Neural cell (in vitro differentiated cells): Measurements from ENCODE around the gene PTPRN2. TPM values are rescaled to one million over a fixed set of nuclear protein-coding genes. Genes with fewer than 3 reads are reported as not detected.

ENCODE experiments used
- H2AFZ ChIP-seq: fragments of 200-600, 300-800 bp; sonication (generic), shearing (Covaris generic); 2 replicates; pipeline ENCODE4 v1.6.0; 2014; ENCODE audit warnings: low read depth, mild to moderate bottlenecking, antibody characterized with exemption, low read length, moderate library complexity
- H3F3A ChIP-seq: fragments of 200-600 bp; shearing (Covaris generic); 2 replicates; pipeline ENCODE4 v1.6.1; 2016; ENCODE audit warnings: mild to moderate bottlenecking, moderate library complexity, mixed read lengths, antibody characterized with exemption, low read length; ENCODE audit not compliant: insufficient read depth, poor library complexity, severe bottlenecking
- H3K27ac ChIP-seq: fragments of 200-600, 300-800 bp; sonication (generic), shearing (Covaris generic); 2 replicates; pipeline ENCODE4 v1.5.1; 2014; ENCODE audit warnings: mild to moderate bottlenecking, low read length, moderate library complexity
- H3K27me3 ChIP-seq: fragments of 300-800, 200-600 bp; sonication (generic), shearing (Covaris generic); 2 replicates; pipeline ENCODE4 v1.6.0; 2014; ENCODE audit warnings: mild to moderate bottlenecking, low read depth, low read length, moderate library complexity; ENCODE audit not compliant: insufficient read depth
- H3K36me3 ChIP-seq: fragments of 300-800, 200-600 bp; sonication (generic), shearing (Covaris generic); 2 replicates; pipeline ENCODE4 v1.5.1; 2014; ENCODE audit warnings: mild to moderate bottlenecking, antibody characterized with exemption, low read length, moderate library complexity; ENCODE audit not compliant: insufficient read depth
- H3K4me2 ChIP-seq: fragments of 300-800, 200-600 bp; sonication (generic), shearing (Covaris generic); 2 replicates; pipeline ENCODE4 v1.6.0; 2014; ENCODE audit warnings: mild to moderate bottlenecking, low read length
- H3K4me3 ChIP-seq: fragments of 300-800, 200-600 bp; sonication (generic), shearing (Covaris generic); 2 replicates; pipeline ENCODE4 v1.5.1; 2014; ENCODE audit warnings: mild to moderate bottlenecking, low read length, moderate library complexity
- H3K79me2 ChIP-seq: fragments of 200-600 bp; shearing (Covaris generic); replicated peaks from 2 replicates; pipeline ENCODE4 v1.6.0; 2014; ENCODE audit warnings: mild to moderate bottlenecking, low read length, moderate library complexity; ENCODE audit not compliant: insufficient read depth
- H3K9ac ChIP-seq: fragments of 300-800, 200-600 bp; sonication (generic), shearing (Covaris generic); 2 replicates; pipeline ENCODE4 v1.6.1; 2016; ENCODE audit warnings: mild to moderate bottlenecking, low read length, mixed read lengths
- H3K9me2 ChIP-seq: fragments of 200-600 bp; shearing (Covaris generic); 2 replicates; pipeline ENCODE4 v1.6.1; 2016; ENCODE audit warnings: mild to moderate bottlenecking, low read length, mixed read lengths; ENCODE audit not compliant: insufficient read depth
- H3K9me3 ChIP-seq: fragments of 200-600, 300-800 bp; sonication (generic), shearing (Covaris generic); 2 replicates; pipeline ENCODE4 v1.6.1; 2016; ENCODE audit warnings: mild to moderate bottlenecking, mixed run types, low read length, moderate library complexity, mixed read lengths
- H4K20me1 ChIP-seq: fragments of 200-600 bp; shearing (Covaris generic); 2 replicates; pipeline ENCODE4 v1.6.1; 2016; ENCODE audit warnings: mild to moderate bottlenecking, mixed run types; ENCODE audit not compliant: insufficient read depth
- EP300 ChIP-seq: fragments of 450-650 bp; conservative IDR thresholded peaks from 2 replicates; pipeline ENCODE4 v1.6.1; 2014; ENCODE audit warnings: antibody characterized with exemption, mild to moderate bottlenecking, moderate library complexity; ENCODE audit not compliant: poor library complexity, severe bottlenecking
- EZH2 ChIP-seq: fragments of 200-600, 300-800 bp; shearing (Covaris generic), sonication (generic); IDR thresholded peaks from 2 replicates; pipeline ENCODE4 v1.6.1; 2014; ENCODE audit warnings: antibody characterized with exemption, low read length, borderline replicate concordance, mild to moderate bottlenecking; ENCODE audit not compliant: insufficient read depth, poor library complexity, severe bottlenecking
- MXI1 ChIP-seq: fragments of 450-650 bp; conservative IDR thresholded peaks from 2 replicates; pipeline ENCODE4 v1.6.1; 2014; ENCODE audit warnings: antibody characterized with exemption, mild to moderate bottlenecking; ENCODE audit not compliant: poor library complexity, severe bottlenecking
- POLR2AphosphoS5 ChIP-seq: IDR thresholded peaks from 2 replicates; pipeline ENCODE4 v1.6.1; 2012
- RAD21 ChIP-seq: fragments of 450-650 bp; conservative IDR thresholded peaks from 2 replicates; pipeline ENCODE4 v1.6.1; 2014; ENCODE audit warnings: antibody characterized with exemption, mild to moderate bottlenecking, moderate library complexity
- SMC3 ChIP-seq: fragments of 450-650 bp; conservative IDR thresholded peaks from 2 replicates; pipeline ENCODE4 v1.6.1; 2014; ENCODE audit warnings: antibody characterized with exemption, mild to moderate bottlenecking, moderate library complexity; ENCODE audit not compliant: poor library complexity
- TAF1 ChIP-seq: IDR thresholded peaks from 2 replicates; pipeline ENCODE4 v1.6.1; 2012; ENCODE audit warnings: low read depth
- polyA plus RNA-seq: library from polyadenylated mRNA; depleted of rRNA; stranded (reverse); fragments of >200 nt; gene quantifications from 2 replicates; pipeline ENCODE4 v1.2.3, GENCODE V29; 2014
- TF ChIP-seq, protein P1 (sequence below): fragments of 450-650 bp; IDR thresholded peaks from 2 replicates; pipeline ENCODE4 v1.5.1; 2014; ENCODE audit warnings: antibody characterized with exemption, mild to moderate bottlenecking, moderate library complexity; ENCODE audit not compliant: poor library complexity, severe bottlenecking
- TF ChIP-seq, protein P2 (sequence below): IDR thresholded peaks from 2 replicates; pipeline ENCODE4 v1.6.1; 2012; ENCODE audit warnings: borderline replicate concordance

Gene PTPRN2
- polyA plus RNA-seq, 1 donor from 2014 or later = 31.0 TPM

GRCh38 chr7:158186864-158187693 lies 400.5 kb downstream of the PTPRN2 start:
- Histone ChIP-seq H3K9me3 (peaks cover 3% of the 10 kb centered on the region), H3K9ac (peak overlapping the region; percentile 9), H3K4me2 (no peak overlapping the region), H3K4me3 (no peak overlapping the region), H3K27me3 (no peaks in the 10 kb centered on the region), H3F3A (no peaks in the 10 kb centered on the region), H3K9me2 (no peaks in the 10 kb centered on the region), H4K20me1 (no peaks in the 10 kb centered on the region), H3K79me2 (no peaks in the 10 kb centered on the region), H3K36me3 (no peaks in the 10 kb centered on the region), H2AFZ (no peak overlapping the region), H3K27ac (peak overlapping the region; percentile 35)
- no peak for TF ChIP-seq POLR2AphosphoS5
- TF ChIP-seq SMC3 = peak; percentile 21

DNA sequence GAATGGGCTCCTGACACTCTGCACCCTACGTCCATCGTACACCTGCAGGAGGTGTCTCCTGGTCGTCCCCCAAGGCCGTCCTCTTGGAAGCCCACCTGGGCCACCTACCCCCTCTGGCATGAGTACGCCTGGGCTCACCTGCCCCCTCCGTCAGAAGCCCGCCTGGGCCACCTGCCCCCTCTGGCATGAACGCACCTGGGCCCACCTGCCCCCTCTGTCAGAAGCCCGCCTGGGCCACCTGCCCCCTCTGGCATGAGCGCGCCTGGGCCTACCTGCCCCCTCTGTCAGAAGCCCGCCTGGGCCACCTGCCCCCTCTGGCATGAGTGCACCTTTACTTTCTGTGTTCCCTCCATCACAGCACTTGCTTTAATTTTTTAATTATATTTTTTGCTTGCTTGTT lies 401.2 kb downstream of the PTPRN2 start:
- no peaks in the 10 kb centered on the region for H4K20me1 ChIP-seq
- H3K27me3 ChIP-seq = no peaks in the 10 kb centered on the region
- no peak overlapping the region for H3K9ac ChIP-seq
- H3K4me3 ChIP-seq = no peak overlapping the region
- H3K9me3 ChIP-seq = peaks cover 3% of the 10 kb centered on the region
- H3K36me3 ChIP-seq = no peaks in the 10 kb centered on the region
- H3K4me2 ChIP-seq = no peak overlapping the region
- H3K9me2 ChIP-seq = no peaks in the 10 kb centered on the region
- no peak overlapping the region for H3K27ac ChIP-seq
- H3K79me2 ChIP-seq = no peaks in the 10 kb centered on the region
- TF ChIP-seq MXI1 (no peak), SMC3 (no peak), TAF1 (no peak), POLR2AphosphoS5 (no peak), RAD21 (no peak), EP300 (no peak), EZH2 (no peak)
- TF ChIP-seq, protein P1, sequence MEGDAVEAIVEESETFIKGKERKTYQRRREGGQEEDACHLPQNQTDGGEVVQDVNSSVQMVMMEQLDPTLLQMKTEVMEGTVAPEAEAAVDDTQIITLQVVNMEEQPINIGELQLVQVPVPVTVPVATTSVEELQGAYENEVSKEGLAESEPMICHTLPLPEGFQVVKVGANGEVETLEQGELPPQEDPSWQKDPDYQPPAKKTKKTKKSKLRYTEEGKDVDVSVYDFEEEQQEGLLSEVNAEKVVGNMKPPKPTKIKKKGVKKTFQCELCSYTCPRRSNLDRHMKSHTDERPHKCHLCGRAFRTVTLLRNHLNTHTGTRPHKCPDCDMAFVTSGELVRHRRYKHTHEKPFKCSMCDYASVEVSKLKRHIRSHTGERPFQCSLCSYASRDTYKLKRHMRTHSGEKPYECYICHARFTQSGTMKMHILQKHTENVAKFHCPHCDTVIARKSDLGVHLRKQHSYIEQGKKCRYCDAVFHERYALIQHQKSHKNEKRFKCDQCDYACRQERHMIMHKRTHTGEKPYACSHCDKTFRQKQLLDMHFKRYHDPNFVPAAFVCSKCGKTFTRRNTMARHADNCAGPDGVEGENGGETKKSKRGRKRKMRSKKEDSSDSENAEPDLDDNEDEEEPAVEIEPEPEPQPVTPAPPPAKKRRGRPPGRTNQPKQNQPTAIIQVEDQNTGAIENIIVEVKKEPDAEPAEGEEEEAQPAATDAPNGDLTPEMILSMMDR = no peak
- TF ChIP-seq, protein P2, sequence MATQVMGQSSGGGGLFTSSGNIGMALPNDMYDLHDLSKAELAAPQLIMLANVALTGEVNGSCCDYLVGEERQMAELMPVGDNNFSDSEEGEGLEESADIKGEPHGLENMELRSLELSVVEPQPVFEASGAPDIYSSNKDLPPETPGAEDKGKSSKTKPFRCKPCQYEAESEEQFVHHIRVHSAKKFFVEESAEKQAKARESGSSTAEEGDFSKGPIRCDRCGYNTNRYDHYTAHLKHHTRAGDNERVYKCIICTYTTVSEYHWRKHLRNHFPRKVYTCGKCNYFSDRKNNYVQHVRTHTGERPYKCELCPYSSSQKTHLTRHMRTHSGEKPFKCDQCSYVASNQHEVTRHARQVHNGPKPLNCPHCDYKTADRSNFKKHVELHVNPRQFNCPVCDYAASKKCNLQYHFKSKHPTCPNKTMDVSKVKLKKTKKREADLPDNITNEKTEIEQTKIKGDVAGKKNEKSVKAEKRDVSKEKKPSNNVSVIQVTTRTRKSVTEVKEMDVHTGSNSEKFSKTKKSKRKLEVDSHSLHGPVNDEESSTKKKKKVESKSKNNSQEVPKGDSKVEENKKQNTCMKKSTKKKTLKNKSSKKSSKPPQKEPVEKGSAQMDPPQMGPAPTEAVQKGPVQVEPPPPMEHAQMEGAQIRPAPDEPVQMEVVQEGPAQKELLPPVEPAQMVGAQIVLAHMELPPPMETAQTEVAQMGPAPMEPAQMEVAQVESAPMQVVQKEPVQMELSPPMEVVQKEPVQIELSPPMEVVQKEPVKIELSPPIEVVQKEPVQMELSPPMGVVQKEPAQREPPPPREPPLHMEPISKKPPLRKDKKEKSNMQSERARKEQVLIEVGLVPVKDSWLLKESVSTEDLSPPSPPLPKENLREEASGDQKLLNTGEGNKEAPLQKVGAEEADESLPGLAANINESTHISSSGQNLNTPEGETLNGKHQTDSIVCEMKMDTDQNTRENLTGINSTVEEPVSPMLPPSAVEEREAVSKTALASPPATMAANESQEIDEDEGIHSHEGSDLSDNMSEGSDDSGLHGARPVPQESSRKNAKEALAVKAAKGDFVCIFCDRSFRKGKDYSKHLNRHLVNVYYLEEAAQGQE = no peak
- H2AFZ ChIP-seq = no peak overlapping the region
- H3F3A ChIP-seq = no peaks in the 10 kb centered on the region
